ENCODE measurements around the gene MATK. TPM values are rescaled to one million over a fixed set of nuclear protein-coding genes. Genes with fewer than 3 reads are reported as not detected.
"Not testable (repeated sequence)": the region's sequence is repeated elsewhere in the genome, so short reads cannot be mapped to it uniquely, and the experiment has no call there.

Gene MATK
- total and polyA plus RNA-seq, 5 donors from 2014 or later = 1.4 to 4.7 (median 1.9) TPM

GRCh38 chr19:3821156-3821555 lies 35.0 kb upstream of the MATK start:
- DNase-seq (no peak), ATAC-seq (ENCODE audit: low read depth in 2 of 2) (no peak)
- no peaks in the 10 kb centered on the region for H3K9me3 ChIP-seq (ENCODE audit: control insufficient read depth in 2 of 2, low read length in 2 of 2)
- Mint-ChIP-seq H3K36me3 (no peaks in the 10 kb centered on the region), H3K27me3 (no peaks in the 10 kb centered on the region), H3K27ac (no peak overlapping the region), H3K4me1 (peaks cover 0 to 18% (median 11%) of the 10 kb centered on the region in 4 donors), H3K4me3 (no peak overlapping the region), H3K9me3 (no peaks in the 10 kb centered on the region)
- H3K36me3 ChIP-seq (ENCODE audit: control insufficient read depth, insufficient read depth, low read length) = no peaks in the 10 kb centered on the region
- no peak overlapping the region for H3K27ac ChIP-seq (ENCODE audit: insufficient read depth, low read length, poor library complexity, severe bottlenecking)
- H3K4me1 ChIP-seq (ENCODE audit: control insufficient read depth, insufficient read depth, low read length, poor library complexity, severe bottlenecking) = peaks cover 8% of the 10 kb centered on the region
- no peak overlapping the region for H3K4me3 ChIP-seq (ENCODE audit: low read depth, low read length)
- H3K27me3 ChIP-seq (ENCODE audit: control insufficient read depth, insufficient read depth, low read length) = no peaks in the 10 kb centered on the region

GRCh38 chr19:3819989-3820388 lies 33.8 kb upstream of the MATK start:
- Histone ChIP-seq H3K27ac (ENCODE audit: insufficient read depth, low read length, poor library complexity, severe bottlenecking) (no peak overlapping the region), H3K4me3 (ENCODE audit: low read depth, low read length) (no peak overlapping the region), H3K4me1 (ENCODE audit: control insufficient read depth, insufficient read depth, low read length, poor library complexity, severe bottlenecking) (peaks cover 8% of the 10 kb centered on the region), H3K27me3 (ENCODE audit: control insufficient read depth, insufficient read depth, low read length) (no peaks in the 10 kb centered on the region), H3K36me3 (ENCODE audit: control insufficient read depth, insufficient read depth, low read length) (no peaks in the 10 kb centered on the region), H3K9me3 (ENCODE audit: control insufficient read depth in 2 of 2, low read length in 2 of 2) (no peaks in the 10 kb centered on the region)
- H3K4me3 Mint-ChIP-seq = no peak overlapping the region
- no peak for ATAC-seq (ENCODE audit: low read depth in 2 of 2)
- H3K4me1 Mint-ChIP-seq = peaks cover 0 to 23% (median 14%) of the 10 kb centered on the region in 4 donors
- H3K36me3 Mint-ChIP-seq = no peaks in the 10 kb centered on the region
- no peak overlapping the region for H3K27ac Mint-ChIP-seq
- no peak for DNase-seq
- no peaks in the 10 kb centered on the region for H3K27me3 Mint-ChIP-seq
- no peaks in the 10 kb centered on the region for H3K9me3 Mint-ChIP-seq

DNA sequence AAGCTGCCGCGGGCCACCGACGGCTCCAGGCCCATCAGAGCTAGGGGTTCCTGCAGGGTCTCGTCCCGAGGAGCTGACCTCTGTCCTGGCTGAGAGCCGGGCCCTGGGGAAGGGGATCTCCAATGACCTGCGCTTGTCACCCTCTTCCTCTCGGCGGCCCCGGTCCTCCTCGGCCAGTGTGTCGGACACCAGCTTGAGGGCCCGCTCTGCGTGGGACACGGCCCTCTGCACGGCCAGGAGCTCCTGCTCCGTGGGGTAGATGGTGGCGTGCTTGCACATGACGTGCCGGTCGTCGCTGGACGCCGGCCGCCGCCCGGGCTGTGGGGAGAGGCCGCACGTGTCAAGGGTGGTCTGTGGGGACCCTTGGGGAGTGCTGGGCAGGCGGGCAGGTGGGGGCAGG lies 32.7 kb upstream of the MATK start:
- H3K36me3 ChIP-seq (ENCODE audit: control insufficient read depth, insufficient read depth, low read length) = no peaks in the 10 kb centered on the region
- ATAC-seq (ENCODE audit: low read depth in 2 of 2) = no peak
- Mint-ChIP-seq H3K27ac (no peak overlapping the region), H3K4me3 (no peak overlapping the region), H3K4me1 (peaks cover 9 to 34% (median 21%) of the 10 kb centered on the region in 4 donors), H3K9me3 (no peaks in the 10 kb centered on the region), H3K36me3 (no peaks in the 10 kb centered on the region), H3K27me3 (no peaks in the 10 kb centered on the region)
- H3K27me3 ChIP-seq (ENCODE audit: control insufficient read depth, insufficient read depth, low read length) = no peaks in the 10 kb centered on the region
- H3K4me1 ChIP-seq (ENCODE audit: control insufficient read depth, insufficient read depth, low read length, poor library complexity, severe bottlenecking) = peaks cover 17% of the 10 kb centered on the region
- no peaks in the 10 kb centered on the region for H3K9me3 ChIP-seq (ENCODE audit: control insufficient read depth in 2 of 2, low read length in 2 of 2)
- no peak overlapping the region for H3K27ac ChIP-seq (ENCODE audit: insufficient read depth, low read length, poor library complexity, severe bottlenecking)
- H3K4me3 ChIP-seq (ENCODE audit: low read depth, low read length) = no peak overlapping the region
- no peak for DNase-seq

GRCh38 chr19:3818466-3818865 lies 32.3 kb upstream of the MATK start:
- ATAC-seq (ENCODE audit: low read depth in 2 of 2) (no peak), DNase-seq (no peak)
- no peaks in the 10 kb centered on the region for H3K9me3 ChIP-seq (ENCODE audit: control insufficient read depth in 2 of 2, low read length in 2 of 2)
- peaks cover 22% of the 10 kb centered on the region for H3K4me1 ChIP-seq (ENCODE audit: control insufficient read depth, insufficient read depth, low read length, poor library complexity, severe bottlenecking)
- H3K27me3 ChIP-seq (ENCODE audit: control insufficient read depth, insufficient read depth, low read length) = no peaks in the 10 kb centered on the region
- Mint-ChIP-seq H3K4me1 (peaks cover 10 to 38% (median 24%) of the 10 kb centered on the region in 4 donors), H3K27ac (peak overlapping the region in 1 of 3 donors; percentile 71), H3K9me3 (no peaks in the 10 kb centered on the region), H3K27me3 (no peaks in the 10 kb centered on the region), H3K4me3 (no peak overlapping the region), H3K36me3 (no peaks in the 10 kb centered on the region)
- no peaks in the 10 kb centered on the region for H3K36me3 ChIP-seq (ENCODE audit: control insufficient read depth, insufficient read depth, low read length)
- H3K4me3 ChIP-seq (ENCODE audit: low read depth, low read length) = no peak overlapping the region
- H3K27ac ChIP-seq (ENCODE audit: insufficient read depth, low read length, poor library complexity, severe bottlenecking) = no peak overlapping the region

GRCh38 chr19:3817761-3818160 lies 31.6 kb upstream of the MATK start:
- H3K36me3 Mint-ChIP-seq = no peaks in the 10 kb centered on the region
- no peaks in the 10 kb centered on the region for H3K36me3 ChIP-seq (ENCODE audit: control insufficient read depth, insufficient read depth, low read length)
- no peaks in the 10 kb centered on the region for H3K27me3 ChIP-seq (ENCODE audit: control insufficient read depth, insufficient read depth, low read length)
- peaks cover 12 to 46% (median 26%) of the 10 kb centered on the region in 4 donors for H3K4me1 Mint-ChIP-seq
- ATAC-seq (ENCODE audit: low read depth in 2 of 2) = no peak
- H3K27ac Mint-ChIP-seq = peak overlapping the region in 1 of 3 donors; percentile 71
- no peaks in the 10 kb centered on the region for H3K9me3 Mint-ChIP-seq
- H3K27ac ChIP-seq (ENCODE audit: insufficient read depth, low read length, poor library complexity, severe bottlenecking) = no peak overlapping the region
- peak overlapping the region in 1 of 4 donors; percentile 69 for H3K4me3 Mint-ChIP-seq
- peaks cover 29% of the 10 kb centered on the region for H3K4me1 ChIP-seq (ENCODE audit: control insufficient read depth, insufficient read depth, low read length, poor library complexity, severe bottlenecking)
- no peaks in the 10 kb centered on the region for H3K27me3 Mint-ChIP-seq
- H3K9me3 ChIP-seq (ENCODE audit: control insufficient read depth in 2 of 2, low read length in 2 of 2) = no peaks in the 10 kb centered on the region
- no peak for DNase-seq
- no peak overlapping the region for H3K4me3 ChIP-seq (ENCODE audit: low read depth, low read length)

GRCh38 chr19:3816566-3817218 lies 30.5 kb upstream of the MATK start:
- no peaks in the 10 kb centered on the region for H3K36me3 Mint-ChIP-seq
- Histone ChIP-seq H3K4me3 (ENCODE audit: low read depth, low read length) (no peak overlapping the region), H3K27ac (ENCODE audit: insufficient read depth, low read length, poor library complexity, severe bottlenecking) (no peak overlapping the region), H3K36me3 (ENCODE audit: control insufficient read depth, insufficient read depth, low read length) (no peaks in the 10 kb centered on the region), H3K4me1 (ENCODE audit: control insufficient read depth, insufficient read depth, low read length, poor library complexity, severe bottlenecking) (peaks cover 31% of the 10 kb centered on the region), H3K9me3 (ENCODE audit: control insufficient read depth in 2 of 2, low read length in 2 of 2) (no peaks in the 10 kb centered on the region), H3K27me3 (ENCODE audit: control insufficient read depth, insufficient read depth, low read length) (no peaks in the 10 kb centered on the region)
- H3K27me3 Mint-ChIP-seq = no peaks in the 10 kb centered on the region
- H3K9me3 Mint-ChIP-seq = peaks cover 0 to 2% (median 0%) of the 10 kb centered on the region in 7 donors
- H3K27ac Mint-ChIP-seq = no peak overlapping the region
- H3K4me1 Mint-ChIP-seq = peaks cover 6 to 48% (median 28%) of the 10 kb centered on the region in 4 donors
- ATAC-seq (ENCODE audit: low read depth in 2 of 2) (no peak), DNase-seq (no peak)
- no peak overlapping the region for H3K4me3 Mint-ChIP-seq

- H3K9me3 Mint-ChIP-seq; H3K27me3 ChIP-seq (ENCODE audit: control insufficient read depth, insufficient read depth, low read length); H3K9me3 ChIP-seq (ENCODE audit: control insufficient read depth in 2 of 2, low read length in 2 of 2); H3K27me3 Mint-ChIP-seq; H3K36me3 ChIP-seq (ENCODE audit: control insufficient read depth, insufficient read depth, low read length); ATAC-seq (ENCODE audit: low read depth in 2 of 2); H3K4me3 ChIP-seq (ENCODE audit: low read depth, low read length); H3K36me3 Mint-ChIP-seq; H3K27ac ChIP-seq (ENCODE audit: insufficient read depth, low read length, poor library complexity, severe bottlenecking); DNase-seq; H3K4me3 Mint-ChIP-seq; H3K27ac Mint-ChIP-seq: not testable (repeated sequence)
- H3K4me1 ChIP-seq (ENCODE audit: control insufficient read depth, insufficient read depth, low read length, poor library complexity, severe bottlenecking) = peaks cover 29% of the 10 kb centered on the region
- peaks cover 6 to 50% (median 28%) of the 10 kb centered on the region in 4 donors for H3K4me1 Mint-ChIP-seq
These were observed 30.0 kb upstream of the MATK start for GRCh38 chr19:3816148-3816547.

DNA sequence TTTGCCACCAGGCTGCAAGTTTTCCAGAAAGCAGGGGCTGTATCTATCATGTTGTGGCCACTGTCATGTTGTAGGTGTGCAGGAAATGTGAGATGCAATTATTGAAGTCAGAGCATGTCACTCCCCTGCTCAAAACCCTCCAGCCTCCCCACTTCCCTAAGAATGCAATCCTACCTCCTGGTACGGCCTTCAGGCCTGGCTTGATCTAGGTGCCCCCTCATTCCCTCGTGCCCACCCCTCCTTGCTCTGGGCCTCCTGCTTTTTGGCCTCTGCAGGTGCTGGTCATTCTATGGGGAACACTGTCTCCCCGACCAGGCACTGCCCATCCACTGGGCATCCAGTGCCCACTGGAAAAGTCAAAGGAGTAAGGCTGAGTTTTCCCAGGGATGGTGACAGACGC lies 28.5 kb upstream of the MATK start:
- H3K36me3 Mint-ChIP-seq = no peaks in the 10 kb centered on the region
- peaks cover 39% of the 10 kb centered on the region for H3K4me1 ChIP-seq (ENCODE audit: control insufficient read depth, insufficient read depth, low read length, poor library complexity, severe bottlenecking)
- H3K27me3 Mint-ChIP-seq = no peaks in the 10 kb centered on the region
- H3K27ac ChIP-seq (ENCODE audit: insufficient read depth, low read length, poor library complexity, severe bottlenecking) = no peak overlapping the region
- H3K4me1 Mint-ChIP-seq = peaks cover 6 to 50% (median 28%) of the 10 kb centered on the region in 4 donors
- no peak overlapping the region for H3K4me3 ChIP-seq (ENCODE audit: low read depth, low read length)
- DNase-seq = no peak
- peaks cover 0 to 2% (median 0%) of the 10 kb centered on the region in 7 donors for H3K9me3 Mint-ChIP-seq
- no peak for ATAC-seq (ENCODE audit: low read depth in 2 of 2)
- no peaks in the 10 kb centered on the region for H3K36me3 ChIP-seq (ENCODE audit: control insufficient read depth, insufficient read depth, low read length)
- H3K27ac Mint-ChIP-seq = peak overlapping the region; percentile 32 to 95 (median 94)
- no peaks in the 10 kb centered on the region for H3K9me3 ChIP-seq (ENCODE audit: control insufficient read depth in 2 of 2, low read length in 2 of 2)
- H3K4me3 Mint-ChIP-seq = peak overlapping the region in 3 of 4 donors; percentile 40 to 62 (median 54)
- no peaks in the 10 kb centered on the region for H3K27me3 ChIP-seq (ENCODE audit: control insufficient read depth, insufficient read depth, low read length)
